DMS153 treated with DMSO at 0.1 percent for 48 hours (cell line): ENCODE results near the gene NUP35.
"Not testable (repeated sequence)": the region's sequence is repeated elsewhere in the genome, so short reads cannot be mapped to it uniquely, and the experiment has no call there.

ENCODE experiments used
- DNase-seq: peaks from one replicate; lab custom pipeline; 2025; ENCODE audit not compliant: unreplicated experiment; lab: John Stamatoyannopoulos, UW

NUP35 gene

DNA sequence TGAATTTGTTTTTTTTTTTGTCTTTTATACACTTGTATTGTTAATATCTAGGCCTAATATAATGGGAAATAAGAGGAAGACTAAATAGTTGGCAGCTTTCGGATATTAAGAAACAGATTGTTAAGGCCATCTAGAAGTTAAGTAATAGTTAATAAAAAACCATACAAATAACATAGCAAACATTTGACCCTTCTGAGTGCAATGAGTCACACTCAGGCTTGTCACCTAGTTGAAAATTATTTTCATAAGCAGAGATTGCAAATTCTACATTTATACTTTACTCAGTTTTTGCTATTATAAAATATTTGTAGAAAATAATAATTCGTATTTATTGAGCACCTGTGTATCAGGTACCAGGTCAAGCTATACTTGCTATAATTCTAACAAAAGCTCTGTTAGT, 2.4 kb downstream of the NUP35 start:
- DNase-seq = no peak

DNA sequence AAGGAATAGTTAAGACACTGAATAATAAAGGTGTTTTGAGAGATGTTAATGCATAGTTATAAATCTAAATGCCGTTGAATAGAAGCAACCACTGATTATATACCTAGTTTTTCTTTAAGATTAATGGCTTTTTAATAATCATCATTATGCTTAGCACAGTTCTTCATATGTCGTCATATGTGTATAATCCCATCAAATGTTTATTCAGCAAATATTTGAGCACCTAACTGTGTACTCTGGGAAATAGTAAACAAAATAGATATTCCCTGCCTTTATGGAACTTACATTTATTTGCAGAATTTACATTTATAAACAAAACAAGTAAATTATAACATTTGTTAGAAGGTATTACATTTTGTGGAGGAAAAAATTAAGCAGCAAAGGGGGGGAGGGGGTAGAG, 9.8 kb downstream of the NUP35 start:
- no peak for DNase-seq

DNA sequence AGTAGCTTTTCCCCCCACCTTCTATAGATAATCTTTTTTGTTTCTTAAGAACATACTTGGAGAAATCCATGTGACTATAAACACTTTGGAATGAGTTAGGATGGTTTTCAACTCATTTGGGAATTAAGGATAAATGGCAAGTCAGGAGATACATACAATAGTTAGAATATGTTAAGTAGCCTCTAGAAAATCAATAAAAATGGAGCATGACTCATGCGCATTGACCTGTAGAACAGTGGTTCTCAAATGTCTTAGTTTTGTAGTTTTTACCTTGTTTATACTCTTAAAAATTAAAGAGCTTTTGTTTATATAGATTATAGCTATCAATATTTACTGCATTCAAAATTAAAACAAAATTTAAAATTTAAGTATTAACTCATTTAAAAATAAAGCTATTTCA, 24.7 kb downstream of the NUP35 start:
- no peak for DNase-seq

DNA sequence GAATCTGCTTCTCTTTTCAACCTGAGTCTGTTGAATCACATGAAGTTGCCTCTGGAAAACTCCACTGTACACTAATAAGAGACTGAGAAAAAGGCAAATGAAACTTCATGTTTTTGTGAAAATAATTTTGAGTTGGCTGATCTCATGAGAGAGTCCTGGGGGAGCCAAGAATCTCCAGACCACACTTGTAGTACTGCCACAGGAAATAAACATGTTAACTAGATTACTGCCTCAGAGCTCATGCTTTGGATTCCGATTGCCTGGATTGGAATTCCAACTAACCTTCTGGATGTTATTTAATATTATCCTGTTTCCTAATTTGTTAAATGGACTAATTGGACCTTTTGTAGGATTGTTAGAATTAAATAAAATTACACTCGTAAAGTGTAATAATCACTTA, 25.2 kb downstream of the NUP35 start:
- no peak for DNase-seq

DNA sequence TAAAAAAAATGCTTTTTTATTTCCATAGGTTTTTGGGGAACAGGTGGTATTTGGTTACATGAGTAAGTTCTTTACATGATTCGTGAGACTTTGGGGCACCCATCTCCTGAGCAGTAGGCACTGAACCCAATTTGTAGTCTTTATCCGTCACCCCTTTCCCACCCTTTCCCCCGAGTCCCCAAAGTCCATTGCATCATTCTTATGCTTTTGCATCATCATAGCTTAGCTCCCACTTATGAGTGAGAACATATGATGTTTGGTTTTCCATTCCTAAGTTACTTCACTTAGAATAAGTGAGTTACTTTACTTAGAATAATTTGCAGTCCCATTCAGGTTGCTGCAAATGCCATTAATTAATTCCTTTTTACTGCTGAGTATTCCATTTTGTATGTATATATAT, 28.0 kb downstream of the NUP35 start:
- DNase-seq = not testable (repeated sequence)

DNA sequence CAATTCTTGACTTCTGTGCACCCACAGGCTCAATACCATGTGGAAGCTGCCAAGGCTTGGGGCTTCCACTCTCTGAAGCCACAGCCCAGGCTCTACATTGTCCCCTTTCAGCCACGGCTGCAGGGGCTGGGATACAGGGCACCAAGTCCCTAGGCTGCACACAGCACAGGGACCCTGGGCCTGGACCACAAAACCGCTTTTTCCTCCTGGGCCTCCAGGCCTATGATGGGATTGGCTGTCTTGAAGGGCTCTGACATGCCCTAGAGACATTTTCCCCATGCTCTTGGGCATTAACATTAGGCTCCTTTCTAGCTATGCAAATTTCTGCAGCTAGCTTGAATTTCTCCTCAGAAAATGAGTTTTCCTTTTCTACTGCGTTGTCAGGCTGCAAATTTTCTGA, 29.7 kb downstream of the NUP35 start:
- DNase-seq = no peak

DNA sequence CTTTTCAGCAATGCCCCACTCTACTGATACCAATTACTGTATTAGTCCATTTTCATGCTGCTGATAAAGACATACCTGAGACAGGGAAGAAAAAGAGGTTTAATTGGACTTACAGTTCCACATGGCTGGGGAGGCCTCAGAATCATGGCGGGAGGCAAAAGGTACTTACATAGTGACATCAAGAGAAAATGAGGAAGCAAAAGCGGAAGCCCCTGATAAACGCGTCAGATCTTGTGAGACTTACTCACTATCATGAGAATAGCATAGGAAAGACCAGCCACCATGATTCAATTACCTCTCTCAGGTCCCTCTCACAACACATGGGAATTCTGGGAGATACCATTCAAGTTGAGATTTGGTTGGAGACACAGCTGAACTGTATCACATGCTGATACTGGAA, 30.5 kb downstream of the NUP35 start:
- not testable (repeated sequence) for DNase-seq

DNA sequence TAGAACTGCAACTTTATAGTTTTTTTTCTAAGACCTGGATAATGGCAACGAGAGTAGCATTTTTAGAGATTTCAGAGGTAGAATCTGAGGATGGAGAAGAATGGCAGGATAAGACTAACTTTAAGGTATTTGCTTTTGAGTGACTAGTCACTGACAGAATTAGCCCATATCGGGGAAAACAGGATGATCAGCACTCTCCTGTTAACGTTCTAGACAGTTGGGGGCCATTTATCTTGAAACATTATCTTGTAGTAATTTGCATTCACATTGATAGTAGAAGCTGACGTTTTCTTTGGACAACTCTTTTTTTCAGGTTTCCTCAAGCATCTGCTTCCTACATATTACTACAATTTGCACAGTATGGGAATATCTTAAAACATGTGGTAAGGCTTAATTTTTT, 32.9 kb downstream of the NUP35 start:
- no peak for DNase-seq

DNA sequence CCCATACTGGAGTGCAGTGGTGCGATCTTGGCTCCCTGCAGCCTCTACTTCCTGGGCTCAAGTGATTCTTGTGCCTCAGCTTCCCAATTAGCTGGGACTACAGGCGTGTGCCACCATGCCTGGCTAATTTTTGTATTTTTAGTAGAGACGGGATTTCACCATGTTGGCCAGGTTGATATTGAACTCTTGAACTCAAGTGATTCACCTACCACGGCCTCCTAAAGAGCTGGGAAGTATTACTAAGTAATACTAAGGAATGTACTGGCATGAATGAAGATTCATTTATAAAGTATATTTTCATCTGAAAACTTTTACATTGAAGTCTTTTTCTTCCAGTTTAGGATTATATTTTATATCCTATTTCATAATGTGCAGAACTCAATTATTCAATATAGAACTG, 38.1 kb downstream of the NUP35 start:
- DNase-seq = no peak

DNA sequence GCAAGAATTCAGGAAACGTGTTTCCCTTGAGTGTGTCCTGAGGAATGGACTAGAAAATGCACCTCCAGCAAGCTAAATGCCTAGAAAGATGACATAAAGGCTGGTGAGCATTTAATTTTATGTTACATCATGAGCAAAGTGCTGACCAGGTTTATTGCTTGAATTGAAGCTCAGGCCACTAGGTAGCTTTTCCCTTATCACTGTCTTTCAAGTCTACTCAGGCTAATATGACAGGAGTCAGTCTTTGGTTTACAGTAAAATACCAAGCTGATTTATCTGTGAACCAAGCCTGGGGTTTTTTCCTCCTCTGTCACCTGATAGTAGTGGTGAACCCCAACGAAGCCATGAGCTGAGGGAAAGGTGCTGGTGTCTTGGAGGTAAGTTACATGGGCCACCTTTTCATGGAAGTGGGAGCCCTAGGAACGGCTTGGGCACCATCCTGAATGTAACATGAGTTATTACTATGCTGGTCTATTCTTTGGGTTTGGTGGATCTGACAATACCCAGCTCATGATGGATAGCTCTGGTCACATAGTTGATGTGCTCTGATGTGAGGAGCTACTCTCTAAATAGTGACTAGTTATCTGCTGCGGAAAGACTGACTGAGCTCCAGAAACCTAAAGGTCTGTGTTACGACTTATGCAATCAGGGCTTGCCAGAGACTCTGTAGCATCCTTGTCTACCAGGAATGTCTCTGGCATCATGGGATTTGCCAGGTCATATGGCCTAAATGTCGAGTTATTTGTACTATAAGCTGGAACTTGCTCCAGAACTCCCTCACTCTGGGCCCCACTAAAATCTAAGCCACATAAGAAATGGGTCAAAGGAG, 39.8 kb downstream of the NUP35 start:
- no peak for DNase-seq

DNA sequence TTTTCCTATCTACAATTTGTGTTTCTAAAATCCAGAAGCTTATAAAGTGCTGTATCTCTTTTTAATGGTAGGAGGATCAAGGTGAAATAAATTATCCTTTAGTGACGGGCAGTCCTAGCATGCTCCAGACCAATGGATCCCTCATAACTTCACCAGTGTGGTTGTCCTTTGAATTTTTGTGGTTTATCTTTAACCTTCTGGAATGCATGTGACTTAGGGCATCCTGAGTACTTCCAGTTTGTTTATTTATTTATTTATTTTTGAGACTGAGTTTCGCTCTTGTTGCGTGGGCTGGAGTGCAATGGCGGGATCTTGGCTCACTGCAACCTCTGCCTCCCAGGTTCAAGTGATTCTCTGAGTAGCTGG, 40.4 kb downstream of the NUP35 start:
- DNase-seq = no peak

DNA sequence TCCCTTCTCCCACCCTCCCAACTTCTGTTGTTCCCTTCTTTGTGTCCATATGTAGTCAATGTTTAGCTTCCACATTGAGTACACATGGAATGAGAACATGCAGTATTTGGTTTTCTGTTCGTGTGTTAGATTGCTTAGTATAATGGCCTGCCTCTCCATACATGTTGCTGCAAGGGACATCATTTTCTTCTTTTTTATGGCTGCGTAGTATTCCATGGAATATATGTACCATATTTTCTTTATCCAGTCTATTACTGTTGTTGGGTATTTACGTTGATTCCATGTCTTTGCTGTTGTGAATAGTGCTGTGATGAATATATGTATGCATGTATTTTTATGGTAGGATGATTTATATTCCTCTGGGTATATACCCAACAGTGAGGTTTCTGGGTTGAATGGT, 42.0 kb downstream of the NUP35 start:
- no peak for DNase-seq

DNA sequence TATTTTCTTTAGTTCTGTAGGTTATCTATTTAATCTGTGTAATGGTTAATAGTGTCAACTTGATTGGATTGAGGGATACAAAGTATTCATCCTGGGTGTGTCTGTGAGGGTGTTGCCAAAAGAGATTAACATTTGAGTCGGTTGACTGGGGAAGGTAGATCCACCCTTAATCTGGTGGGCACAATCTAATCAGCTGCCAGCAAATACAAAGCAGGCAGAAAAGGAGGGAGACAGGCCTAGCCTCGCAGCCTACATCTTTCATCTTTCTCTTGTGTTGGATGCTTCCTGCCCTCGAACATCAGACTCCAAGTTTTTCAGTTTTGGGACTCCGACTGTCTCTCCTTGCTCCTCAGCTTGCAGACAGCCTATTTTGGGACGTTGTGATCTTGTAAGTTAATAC, 42.7 kb downstream of the NUP35 start:
- not testable (repeated sequence) for DNase-seq

DNA sequence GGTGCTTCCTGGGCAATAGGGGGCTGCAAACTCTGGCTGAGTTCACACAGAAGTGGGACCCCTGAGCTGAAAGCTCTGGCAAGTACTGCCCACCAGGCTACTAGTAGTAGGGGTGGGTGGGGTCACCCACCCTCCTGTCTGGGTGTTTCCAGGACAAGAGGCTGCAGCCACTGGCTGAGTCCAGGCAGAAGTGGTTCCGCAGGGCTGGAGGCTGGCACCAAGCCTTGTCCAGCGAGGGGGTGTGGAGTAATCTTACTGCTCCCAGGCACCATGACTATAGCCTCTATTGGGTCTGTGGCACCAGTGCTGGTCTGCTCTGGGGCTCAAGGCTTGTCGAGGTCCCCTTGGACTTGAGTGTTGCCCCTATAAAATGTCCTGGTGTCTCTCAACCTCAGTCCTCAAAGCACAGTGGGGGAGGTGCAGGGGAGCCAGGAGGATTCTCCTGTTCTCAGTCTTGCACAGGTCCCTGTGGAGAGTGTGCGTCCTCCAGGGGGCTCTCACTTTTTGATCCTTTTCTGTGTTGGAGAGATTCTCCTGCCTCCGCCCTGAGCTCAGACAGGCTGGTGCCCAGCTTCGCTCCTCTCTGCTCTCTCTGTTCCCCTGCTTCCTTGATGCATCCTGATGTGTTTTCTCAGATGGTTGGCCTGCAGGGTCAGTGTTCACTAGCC, 48.1 kb downstream of the NUP35 start:
- no peak for DNase-seq

DNA sequence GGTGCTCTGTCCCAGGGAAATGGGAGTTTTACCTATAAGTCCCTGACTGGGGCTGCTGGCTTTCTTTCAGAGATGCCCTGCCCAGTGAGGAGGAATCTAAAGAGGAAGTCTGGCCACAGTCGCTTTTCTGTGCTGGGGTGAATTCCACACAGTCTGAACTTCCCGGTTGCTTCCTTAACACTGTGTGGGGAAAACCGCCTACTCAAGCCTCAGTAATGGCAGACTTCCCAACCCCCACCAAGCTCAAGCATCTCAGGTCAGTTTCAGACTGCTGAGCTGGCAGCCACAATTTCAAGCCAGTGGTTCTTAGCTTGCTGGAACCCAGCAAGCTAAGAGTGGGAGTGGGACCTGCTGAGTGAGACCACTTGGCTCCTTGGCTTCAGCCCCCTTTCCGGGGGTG, 54.9 kb downstream of the NUP35 start:
- no peak for DNase-seq

DNA sequence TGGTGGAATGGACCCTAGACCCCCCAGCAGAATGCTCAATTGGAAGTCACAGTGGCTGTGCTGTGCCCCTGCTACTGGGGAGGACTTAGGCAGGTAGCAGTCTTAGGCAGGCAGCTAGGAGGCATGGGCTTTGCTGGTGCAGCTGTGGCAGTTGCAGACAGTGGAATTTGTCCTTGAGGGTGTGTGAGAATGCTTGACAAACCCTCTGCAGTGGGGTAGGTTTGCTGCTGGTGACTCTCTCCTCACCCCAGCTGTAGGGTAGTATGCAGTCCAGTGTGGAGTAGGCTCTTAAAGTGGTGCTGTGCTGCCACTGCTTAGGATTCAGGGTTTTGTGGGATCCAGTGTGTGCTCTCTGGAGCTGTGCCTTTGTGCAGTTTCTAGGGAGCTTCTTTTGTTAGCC, 61.3 kb downstream of the NUP35 start:
- no peak for DNase-seq

DNA sequence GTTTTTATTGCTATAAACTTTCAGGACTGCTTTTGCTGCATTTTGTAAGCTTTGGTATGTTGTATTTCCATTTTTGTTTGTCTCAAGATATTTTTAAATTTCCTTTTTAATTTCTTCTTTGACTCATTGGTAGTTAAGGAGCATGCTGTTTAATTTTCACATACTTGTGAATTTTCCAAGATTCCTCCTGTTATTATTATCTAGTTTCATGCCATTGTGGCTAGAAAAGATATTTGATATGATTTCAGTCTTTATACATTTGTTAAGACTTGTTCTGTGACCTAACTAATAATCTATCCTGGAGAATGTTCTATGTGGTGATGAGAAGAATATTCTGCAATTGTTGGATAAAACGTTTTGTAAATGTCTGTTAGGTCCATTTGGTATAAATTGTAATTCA, 62.1 kb downstream of the NUP35 start:
- no peak for DNase-seq

DNA sequence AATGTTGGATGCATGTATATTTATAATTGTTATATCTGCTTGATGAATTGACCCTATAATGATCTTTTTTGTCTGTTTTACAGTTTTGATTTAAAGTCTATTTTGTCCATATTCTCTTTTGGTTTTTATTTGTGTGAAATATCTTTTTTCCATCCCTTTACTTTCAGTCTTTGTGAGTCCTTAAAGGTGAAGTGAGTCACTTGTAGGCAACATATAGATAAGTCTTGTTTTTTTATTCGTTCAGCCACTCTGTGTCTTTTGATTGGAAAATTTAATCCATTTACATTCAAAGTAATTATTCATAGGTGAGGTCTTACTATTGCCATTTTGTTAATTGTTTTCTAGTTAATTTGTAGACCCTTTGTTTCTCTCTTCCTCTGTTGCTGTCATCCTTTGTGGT, 62.5 kb downstream of the NUP35 start:
- no peak for DNase-seq

DNA sequence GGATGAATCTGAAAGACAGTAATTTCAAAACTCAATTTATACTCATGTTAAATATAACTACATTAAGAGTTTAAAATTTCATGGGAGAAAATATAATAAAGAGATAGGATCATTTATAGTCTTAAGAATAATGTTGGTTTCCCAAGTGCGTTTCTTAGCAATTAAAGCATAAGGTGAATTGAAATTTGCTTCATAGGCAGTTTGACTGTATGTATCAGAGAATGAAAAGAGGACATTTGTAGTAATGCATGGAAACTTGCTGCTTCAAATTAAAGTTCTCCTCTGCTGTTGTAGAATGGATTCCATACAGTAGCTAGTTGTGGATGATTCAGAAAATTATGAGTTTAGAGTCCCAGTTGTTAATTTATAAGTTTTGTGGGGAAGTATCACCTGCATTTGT, 68.1 kb downstream of the NUP35 start:
- DNase-seq = no peak

DNA sequence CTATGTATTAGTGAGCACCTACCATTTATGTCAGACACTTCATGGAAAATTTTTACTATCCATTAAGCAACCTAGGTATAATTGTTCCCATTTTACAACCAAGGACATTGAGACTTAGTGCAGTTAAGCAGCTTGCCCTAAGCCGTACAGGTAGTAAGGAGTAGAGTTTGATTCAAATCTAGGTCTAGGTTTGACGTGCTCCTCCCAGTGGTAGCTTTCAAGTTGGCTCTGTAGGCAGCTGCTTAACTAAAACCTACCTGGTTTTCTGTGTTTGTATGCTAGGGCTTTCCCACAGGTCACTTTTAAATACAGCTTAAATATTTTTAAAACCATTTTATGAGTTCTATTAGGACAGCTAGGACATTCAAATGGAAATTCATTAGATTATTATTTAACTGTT, 69.7 kb downstream of the NUP35 start:
- no peak for DNase-seq

DNA sequence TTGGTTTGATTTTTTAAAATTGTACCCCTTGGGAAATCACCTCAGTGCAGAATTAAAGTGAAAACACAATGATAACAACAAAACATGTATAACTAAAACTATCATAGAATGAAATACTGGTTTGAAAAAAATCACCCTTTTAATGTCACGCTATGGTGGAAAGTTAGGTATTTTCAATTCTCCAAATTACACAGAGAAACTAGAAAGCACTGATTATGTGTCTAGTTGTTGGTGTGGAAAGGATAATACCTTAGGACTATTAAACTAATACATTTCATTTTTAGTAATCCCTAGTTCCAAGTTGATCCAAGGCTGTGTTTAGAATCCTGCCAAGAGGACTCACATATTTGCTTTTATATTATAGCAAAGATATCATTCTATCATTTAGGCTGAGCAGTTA, 71.2 kb downstream of the NUP35 start:
- no peak for DNase-seq

DNA sequence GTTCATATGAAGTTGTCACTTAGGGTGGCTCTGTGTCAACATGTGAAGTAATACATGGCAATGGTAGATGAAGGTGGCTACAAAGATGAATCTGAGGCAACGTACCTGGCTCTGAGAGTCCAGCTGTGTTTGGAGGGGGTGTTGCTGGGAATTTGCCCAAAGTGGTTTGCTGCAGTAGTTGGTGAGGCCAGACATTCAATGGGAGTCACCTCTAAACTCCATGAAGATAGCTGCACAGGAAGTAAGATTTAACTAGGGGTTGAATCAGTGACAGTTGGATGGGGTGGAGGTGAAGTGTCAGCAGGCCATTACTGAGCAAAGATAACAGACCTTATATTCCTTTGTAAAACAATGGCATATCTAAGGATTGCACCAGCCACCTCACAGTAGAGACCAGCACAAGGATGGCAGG, 71.8 kb downstream of the NUP35 start:
- no peak for DNase-seq

DNA sequence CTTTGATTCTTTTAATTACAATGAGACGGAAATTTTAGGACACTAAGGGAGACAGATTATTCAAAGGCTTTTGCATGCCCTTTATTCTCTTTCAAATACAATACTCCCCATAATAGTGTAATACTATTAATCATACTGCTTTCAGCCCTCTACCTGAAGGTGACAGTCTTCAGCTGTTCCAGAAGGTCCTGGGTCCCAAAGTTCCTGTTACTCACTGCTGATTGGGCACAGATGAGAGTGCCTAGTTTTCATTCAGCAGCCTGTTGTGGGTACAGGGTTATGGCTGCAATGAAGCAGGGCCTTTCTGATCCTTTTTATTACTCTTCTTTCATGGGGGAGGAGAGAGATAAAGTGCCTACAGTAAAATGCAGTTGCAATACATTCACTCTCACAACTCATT, 80.2 kb downstream of the NUP35 start:
- no peak for DNase-seq
